Large intestine (tissue), 3 donors: ENCODE measurements around the gene VPS54. TPM values are rescaled to one million over a fixed set of nuclear protein-coding genes. Genes with fewer than 3 reads are reported as not detected.

ENCODE experiments used
- DNase-seq, 2 donors: peaks; one replicate each; pipeline versions ENCODE4 v3.0.0 to v3.0.0-alpha.2; 2013
- H3K27ac ChIP-seq: one replicate; pipeline ENCODE4 v1.5.1; 2013; ENCODE audit warnings: low read length
- H3K27me3 ChIP-seq: 2 replicates; pipeline ENCODE4 v1.6.1; 2013; ENCODE audit warnings: low read length; ENCODE audit not compliant: control insufficient read depth, insufficient read depth
- H3K36me3 ChIP-seq: 2 replicates; pipeline ENCODE4 v1.6.1; 2013; ENCODE audit warnings: low read length; ENCODE audit not compliant: control insufficient read depth, insufficient read depth
- H3K4me1 ChIP-seq: one replicate; pipeline ENCODE4 v1.6.1; 2013; ENCODE audit warnings: low read length; ENCODE audit not compliant: control insufficient read depth, insufficient read depth
- H3K4me3 ChIP-seq: one replicate; pipeline ENCODE4 v1.5.1; 2013; ENCODE audit warnings: low read length
- H3K9me3 ChIP-seq: one replicate; pipeline ENCODE4 v1.6.1; 2013; ENCODE audit warnings: mild to moderate bottlenecking, low read depth, low read length, moderate library complexity; ENCODE audit not compliant: control insufficient read depth
- whole genome bisulfite sequencing: methylation state at CpG from one replicate; pipeline ENCODE4 v1.1.5; 2013; ENCODE audit warnings: low lambda C conversion rate; ENCODE audit not compliant: insufficient coverage; 5-methylcytosine and 5-hydroxymethylcytosine counted together
- polyA plus RNA-seq: library from polyadenylated mRNA; unstranded; fragments of 120-200 nt; gene quantifications from one replicate; pipeline ENCODE4 v1.2.1, GENCODE V29; 2013

Gene VPS54
- polyA plus RNA-seq, 1 donor, result 29.5 TPM

- no peaks in the 10 kb centered on the region for H3K4me1 ChIP-seq
- no peak overlapping the region for H3K4me3 ChIP-seq
- DNase-seq, result no peak
- H3K9me3 ChIP-seq, result no peaks in the 10 kb centered on the region
- 90% methylated on average over 2 of the region's 3 CpGs for WGBS
- H3K27ac ChIP-seq, result no peak overlapping the region
- H3K27me3 ChIP-seq, result no peaks in the 10 kb centered on the region
- H3K36me3 ChIP-seq, result no peaks in the 10 kb centered on the region
Observed at GRCh38 chr2:64052463-64053241, 33.4 kb upstream of the VPS54 start.

GRCh38 chr2:64049633-64050220 is 30.5 kb upstream of the VPS54 start:
- no CpG with 5 or more reads among the region's 3 CpGs for WGBS
- H3K27ac ChIP-seq, result no peak overlapping the region
- H3K4me3 ChIP-seq, result no peak overlapping the region

DNA sequence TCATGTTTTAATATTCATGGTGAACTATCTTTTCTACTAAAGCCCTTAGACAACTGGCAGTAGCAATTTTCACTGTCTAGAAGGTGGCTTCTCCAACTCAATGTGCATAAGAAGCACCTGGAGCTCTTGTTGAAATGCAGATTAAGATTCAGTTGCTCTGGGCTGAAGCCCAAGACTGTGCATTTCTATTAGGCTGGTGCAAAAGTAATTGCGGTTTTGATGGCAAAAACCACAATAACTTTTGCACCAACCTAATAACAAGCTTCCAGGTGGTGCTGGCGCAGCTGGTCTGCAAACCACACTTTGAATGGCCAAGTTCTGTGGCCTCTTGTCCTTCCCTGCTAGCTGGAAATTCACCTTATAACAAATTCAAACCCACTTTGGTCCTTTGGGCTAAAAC is 26.7 kb upstream of the VPS54 start:
- no CpG with 5 or more reads among the region's 2 CpGs for WGBS
- DNase-seq, result no peak
- H3K4me3 ChIP-seq, result no peak overlapping the region
- no peak overlapping the region for H3K27ac ChIP-seq
- H3K9me3 ChIP-seq, result no peaks in the 10 kb centered on the region
- no peaks in the 10 kb centered on the region for H3K4me1 ChIP-seq
- no peaks in the 10 kb centered on the region for H3K27me3 ChIP-seq
- H3K36me3 ChIP-seq, result no peaks in the 10 kb centered on the region

More at GRCh38 chr2:64049633-64050220, 30.5 kb upstream of the VPS54 start:
- peak; percentile 60 to 82 for DNase-seq
- Histone ChIP-seq H3K27me3 (no peaks in the 10 kb centered on the region), H3K36me3 (no peaks in the 10 kb centered on the region), H3K9me3 (no peaks in the 10 kb centered on the region), H3K4me1 (no peaks in the 10 kb centered on the region)

DNA sequence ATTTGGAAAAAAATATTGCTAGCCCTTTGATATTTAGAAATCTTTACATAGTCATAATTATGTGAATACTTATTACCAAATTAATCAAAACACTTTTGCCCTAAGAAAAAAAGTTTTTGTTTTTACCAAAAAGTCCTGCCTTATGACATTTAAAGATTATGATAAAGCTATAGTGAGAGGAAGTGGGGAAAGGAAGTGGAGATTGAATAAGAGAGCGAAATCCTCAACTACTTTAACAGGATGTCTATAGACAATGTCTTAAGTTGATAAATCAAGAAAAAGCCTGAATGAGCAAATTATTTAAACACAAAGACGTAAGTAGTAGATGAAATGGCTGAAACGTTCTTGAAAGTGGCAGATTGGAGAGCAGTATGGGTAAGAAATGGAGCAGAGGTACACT is 20.9 kb upstream of the VPS54 start:
- DNase-seq, result no peak
- whole genome bisulfite sequencing, result 84% methylated on average over 3 of the region's 3 CpGs

DNA sequence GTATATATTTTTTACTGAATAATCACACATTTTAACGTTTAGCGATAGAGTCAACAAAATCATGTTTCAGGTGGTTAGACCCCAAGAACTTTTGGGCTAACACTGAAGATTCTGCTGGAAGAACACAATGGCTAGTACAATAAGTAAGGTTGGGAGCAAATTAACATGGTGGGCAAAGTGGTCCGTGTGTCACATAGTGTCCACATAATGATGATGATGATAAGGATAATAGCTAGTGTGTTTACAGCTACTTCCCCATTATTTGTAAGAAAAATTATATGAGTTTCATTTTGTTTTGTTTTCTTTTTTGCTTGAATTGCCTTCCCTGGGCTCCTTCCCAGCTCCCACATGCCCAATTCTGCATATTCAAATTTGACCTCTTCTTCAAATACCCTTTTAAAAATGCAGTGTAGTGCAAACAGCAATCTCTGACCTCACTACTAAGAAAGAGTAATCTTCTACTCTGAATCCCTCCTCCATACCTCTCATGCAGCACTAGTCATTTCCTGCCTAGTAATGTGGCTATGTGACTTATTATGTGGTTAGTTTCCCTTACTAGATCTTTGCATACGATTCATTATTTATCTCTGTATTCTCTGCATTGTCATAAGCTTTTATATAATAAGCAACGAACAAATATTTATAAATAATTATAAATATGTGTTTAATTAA is 16.9 kb upstream of the VPS54 start:
- Histone ChIP-seq H3K27ac (no peak overlapping the region), H3K36me3 (no peaks in the 10 kb centered on the region), H3K4me3 (no peak overlapping the region), H3K9me3 (no peaks in the 10 kb centered on the region), H3K4me1 (no peaks in the 10 kb centered on the region), H3K27me3 (no peaks in the 10 kb centered on the region)
- WGBS, result 100% methylated on average over 2 of the region's 5 CpGs
- no peak for DNase-seq

More for the DNA sequence above, 20.9 kb upstream of the VPS54 start:
- H3K9me3 ChIP-seq, result no peaks in the 10 kb centered on the region
- H3K4me1 ChIP-seq, result no peaks in the 10 kb centered on the region
- H3K27ac ChIP-seq, result no peak overlapping the region
- H3K36me3 ChIP-seq, result no peaks in the 10 kb centered on the region
- H3K27me3 ChIP-seq, result no peaks in the 10 kb centered on the region
- H3K4me3 ChIP-seq, result no peak overlapping the region

GRCh38 chr2:64035072-64035942 is 16.1 kb upstream of the VPS54 start:
- WGBS, result 39% methylated on average over 2 of the region's 4 CpGs
- no peak overlapping the region for H3K27ac ChIP-seq

GRCh38 chr2:64029116-64029665 is 10.0 kb upstream of the VPS54 start:
- no peaks in the 10 kb centered on the region for H3K4me1 ChIP-seq
- WGBS, result 100% methylated on average over 1 of the region's 2 CpGs
- H3K27ac ChIP-seq, result no peak overlapping the region
- DNase-seq, result no peak
- no peaks in the 10 kb centered on the region for H3K36me3 ChIP-seq
- H3K27me3 ChIP-seq, result no peaks in the 10 kb centered on the region
- no peaks in the 10 kb centered on the region for H3K9me3 ChIP-seq
- H3K4me3 ChIP-seq, result no peak overlapping the region

More at GRCh38 chr2:64035072-64035942, 16.1 kb upstream of the VPS54 start:
- H3K4me3 ChIP-seq, result no peak overlapping the region
- H3K4me1 ChIP-seq, result no peaks in the 10 kb centered on the region
- no peaks in the 10 kb centered on the region for H3K27me3 ChIP-seq
- H3K9me3 ChIP-seq, result no peaks in the 10 kb centered on the region
- H3K36me3 ChIP-seq, result no peaks in the 10 kb centered on the region
- DNase-seq, result no peak

DNA sequence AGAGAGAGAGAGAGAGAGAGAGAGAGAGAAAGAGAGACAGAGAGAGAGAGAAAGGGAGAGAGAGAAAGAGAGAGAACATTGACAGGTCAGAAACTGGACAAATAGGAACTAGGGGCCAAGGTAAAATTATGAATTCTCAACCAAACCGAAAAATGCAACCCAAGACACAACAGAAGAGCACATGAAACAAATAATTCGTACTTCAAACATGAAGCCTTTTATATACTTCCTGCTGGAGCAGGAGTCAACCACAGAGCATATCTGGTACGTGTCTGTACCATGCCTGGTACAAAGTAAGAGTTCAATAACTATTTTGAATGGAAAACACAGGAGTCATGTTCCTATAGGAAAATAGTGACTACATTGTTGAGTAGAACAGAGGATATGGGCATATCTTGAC is 6.5 kb upstream of the VPS54 start:
- Histone ChIP-seq H3K9me3 (no peaks in the 10 kb centered on the region), H3K4me3 (no peak overlapping the region), H3K36me3 (no peaks in the 10 kb centered on the region), H3K27ac (no peak overlapping the region), H3K27me3 (no peaks in the 10 kb centered on the region), H3K4me1 (peaks cover 7% of the 10 kb centered on the region)
- no peak for DNase-seq
- WGBS, result no CpG with 5 or more reads among the region's 3 CpGs

DNA sequence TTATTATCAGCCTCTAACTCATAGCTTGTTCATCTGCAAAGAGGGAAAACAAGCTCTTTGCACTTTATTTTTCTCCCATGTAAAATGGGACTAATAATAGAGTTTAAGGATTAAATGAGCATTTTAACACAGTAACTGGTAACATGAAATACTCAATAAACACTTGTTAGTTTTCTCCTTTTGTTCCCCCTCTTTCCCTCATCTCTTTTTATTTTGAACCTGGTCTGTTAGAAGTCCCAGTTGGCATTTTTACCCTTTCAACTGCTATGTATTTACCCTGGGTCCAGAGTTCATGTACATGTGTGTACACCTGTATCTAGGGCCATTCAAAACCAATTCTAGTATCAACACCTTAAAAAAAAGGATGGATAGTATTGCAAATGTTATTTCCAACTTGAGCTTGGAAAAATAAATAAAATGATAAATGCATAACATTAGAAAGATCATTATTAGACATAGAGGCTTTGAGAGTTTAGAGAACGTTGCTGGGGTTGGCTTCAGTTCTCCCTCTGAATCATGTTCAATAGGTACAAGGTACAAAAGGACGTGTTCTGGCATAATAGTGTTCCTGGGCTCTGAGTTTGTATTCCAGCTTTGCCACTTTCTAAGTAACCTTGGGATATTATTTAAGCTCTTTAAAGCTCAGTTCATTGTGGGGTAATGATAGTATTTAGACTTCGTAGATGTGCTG is 5.2 kb upstream of the VPS54 start:
- H3K27ac ChIP-seq, result peak overlapping the region; percentile 49
- DNase-seq, result peak in 1 of 2 donors; percentile 52
- H3K27me3 ChIP-seq, result no peaks in the 10 kb centered on the region
- WGBS, result 70% methylated on average over 2 of the region's 3 CpGs
- H3K36me3 ChIP-seq, result no peaks in the 10 kb centered on the region
- no peak overlapping the region for H3K4me3 ChIP-seq
- H3K4me1 ChIP-seq, result peaks cover 12% of the 10 kb centered on the region
- H3K9me3 ChIP-seq, result no peaks in the 10 kb centered on the region
